Keratinocyte (primary cell): ENCODE results near the gene ZNF554.

Source experiments
- EZH2 ChIP-seq: IDR thresholded peaks from one replicate; pipeline ENCODE4 v1.6.1; 2012; ENCODE audit warnings: inconsistent platforms, mild to moderate bottlenecking, low read length, moderate library complexity
- TF ChIP-seq, protein P1 (sequence below), 3 experiments: IDR thresholded peaks in 1 of 3; conservative IDR thresholded peaks in 1 of 3; optimal IDR thresholded peaks in 1 of 3; 2 replicates in 2 of 3; 3 replicates in 1 of 3; pipeline versions ENCODE3 to v1.5.1; 2011; ENCODE audit warnings: low read length in 3 of 3, mild to moderate bottlenecking in 3 of 3, moderate library complexity in 2 of 3, control low read depth in 1 of 3, inconsistent platforms in 1 of 3; ENCODE audit not compliant: insufficient read depth in 2 of 3; ENCODE audit errors: extremely low read depth in 1 of 3

DNA sequence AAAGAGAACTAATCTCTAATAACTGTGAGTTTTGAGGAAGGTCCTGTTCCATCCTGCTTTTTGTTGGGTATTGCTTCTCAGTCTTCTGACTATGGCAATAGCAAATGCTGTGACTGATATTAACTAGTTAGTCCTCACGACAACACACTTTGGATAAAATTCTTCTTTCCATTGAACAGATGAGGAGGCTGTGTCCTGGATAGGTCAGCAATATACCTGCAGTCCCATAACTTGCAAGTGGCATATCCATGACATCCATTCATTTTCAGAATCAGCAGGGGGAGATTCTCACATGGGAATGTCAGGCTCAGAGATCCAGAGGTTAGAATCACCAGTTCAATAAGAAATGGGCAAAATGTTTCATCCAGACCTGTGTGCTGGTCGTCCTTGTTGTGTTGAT is 7.4 kb downstream of the ZNF554 start:
- TF ChIP-seq, protein P1, sequence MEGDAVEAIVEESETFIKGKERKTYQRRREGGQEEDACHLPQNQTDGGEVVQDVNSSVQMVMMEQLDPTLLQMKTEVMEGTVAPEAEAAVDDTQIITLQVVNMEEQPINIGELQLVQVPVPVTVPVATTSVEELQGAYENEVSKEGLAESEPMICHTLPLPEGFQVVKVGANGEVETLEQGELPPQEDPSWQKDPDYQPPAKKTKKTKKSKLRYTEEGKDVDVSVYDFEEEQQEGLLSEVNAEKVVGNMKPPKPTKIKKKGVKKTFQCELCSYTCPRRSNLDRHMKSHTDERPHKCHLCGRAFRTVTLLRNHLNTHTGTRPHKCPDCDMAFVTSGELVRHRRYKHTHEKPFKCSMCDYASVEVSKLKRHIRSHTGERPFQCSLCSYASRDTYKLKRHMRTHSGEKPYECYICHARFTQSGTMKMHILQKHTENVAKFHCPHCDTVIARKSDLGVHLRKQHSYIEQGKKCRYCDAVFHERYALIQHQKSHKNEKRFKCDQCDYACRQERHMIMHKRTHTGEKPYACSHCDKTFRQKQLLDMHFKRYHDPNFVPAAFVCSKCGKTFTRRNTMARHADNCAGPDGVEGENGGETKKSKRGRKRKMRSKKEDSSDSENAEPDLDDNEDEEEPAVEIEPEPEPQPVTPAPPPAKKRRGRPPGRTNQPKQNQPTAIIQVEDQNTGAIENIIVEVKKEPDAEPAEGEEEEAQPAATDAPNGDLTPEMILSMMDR (optimal IDR thresholded peaks at IDR 0.05 in 1 of 3, IDR thresholded peaks at IDR 0.05 in 1 of 3, conservative IDR thresholded peaks at IDR 0.05 in 1 of 3; ENCODE audit: extremely low read depth in 1 of 3, insufficient read depth in 2 of 3, low read length in 3 of 3) = no peak
- no peak for TF ChIP-seq EZH2
